Gastrocnemius medialis (tissue), 4 donors: Measurements from ENCODE around the gene DEPP1. TPM values are rescaled to one million over a fixed set of nuclear protein-coding genes. Genes with fewer than 3 reads are reported as not detected.

Experiments
- ATAC-seq, 2 donors: fragments of 150-250 bp; one replicate each; pipeline ENCODE4 v1.9.1; 2016
- DNase-seq, 2 donors: peaks; one replicate each; pipeline ENCODE4 v3.0.0-alpha.2; 2019
- H3K27ac ChIP-seq, 4 donors: fragments of 200-600 bp; sonication (generic); 1 replicate in 1 of 4; 2 replicates in 3 of 4; pipeline ENCODE4 v1.5.1; 2016 to 2018; ENCODE audit warnings: mild to moderate bottlenecking in 2 of 4, moderate library complexity in 1 of 4
- H3K27me3 ChIP-seq, 3 donors: fragments of 200-600 bp; sonication (generic) in 2 of 3; 1 replicate in 1 of 3; 2 replicates in 2 of 3; pipeline versions ENCODE4 v1.5.1 to v1.6.0; 2016 to 2019; ENCODE audit warnings: mild to moderate bottlenecking in 1 of 3, moderate library complexity in 1 of 3
- H3K36me3 ChIP-seq, 2 donors: fragments of 200-600 bp; sonication (generic) in 1 of 2; one replicate each; pipeline ENCODE4 v1.5.1; 2017 to 2018
- H3K4me1 ChIP-seq, 2 donors: fragments of 200-600 bp; sonication (generic) in 1 of 2; one replicate each; pipeline ENCODE4 v1.5.1; 2016 to 2017; ENCODE audit warnings: mild to moderate bottlenecking in 2 of 2
- H3K4me3 ChIP-seq, 4 donors: fragments of 200-600 bp; sonication (generic) in 3 of 4; 1 replicate in 1 of 4; 2 replicates in 3 of 4; pipeline ENCODE4 v1.5.1; 2016 to 2019; ENCODE audit warnings: mild to moderate bottlenecking in 2 of 4
- H3K9me3 ChIP-seq, 3 donors: fragments of 200-600 bp; sonication (generic) in 2 of 3; 1 replicate in 1 of 3; 2 replicates in 2 of 3; pipeline ENCODE4 v1.5.1; 2016 to 2019
- POLR2A ChIP-seq, 2 donors: fragments of 450-650 bp; IDR thresholded peaks; one replicate each; pipeline ENCODE4 v1.6.1; 2017; ENCODE audit warnings: antibody characterized with exemption in 2 of 2, mild to moderate bottlenecking in 2 of 2, moderate library complexity in 2 of 2
- in situ Hi-C, 4 donors: fragments of 200-750 bp; cut with MboI; loops; one replicate each; pipeline versions ENCODE4 v1.15.0 to v1.8.0; 2017; ENCODE audit warnings: low sequenced_read_pairs in 4 of 4
- intact Hi-C: fragments of 100-400 bp; cut with DNase I; formaldehyde crosslinking; loops from one replicate; pipeline ENCODE4 v1.15.1; 2023; ENCODE audit warnings: low total_unique reads
- total RNA-seq, 4 donors: library from RNA; depleted of rRNA; stranded (reverse); fragments of >200 nt; gene quantifications; one replicate each; pipeline versions ENCODE4 v1.1.0 to v1.2.3, GENCODE V29; 2016
- TF ChIP-seq, protein P1 (sequence below), 5 experiments: fragments of 450-650 bp in 3 of 5; fragments of 200-600 bp in 2 of 5; sonication (generic) in 2 of 5; IDR thresholded peaks in 4 of 5; conservative IDR thresholded peaks in 1 of 5; 1 replicate in 4 of 5; 2 replicates in 1 of 5; pipeline ENCODE4 v1.5.1; 2016 to 2019; ENCODE audit warnings: antibody characterized with exemption in 5 of 5, mild to moderate bottlenecking in 3 of 5, moderate library complexity in 3 of 5

The DEPP1 gene
- total RNA-seq, 4 donors from 2014 or later, result 83.4 to 331 (median 120) TPM

DNA sequence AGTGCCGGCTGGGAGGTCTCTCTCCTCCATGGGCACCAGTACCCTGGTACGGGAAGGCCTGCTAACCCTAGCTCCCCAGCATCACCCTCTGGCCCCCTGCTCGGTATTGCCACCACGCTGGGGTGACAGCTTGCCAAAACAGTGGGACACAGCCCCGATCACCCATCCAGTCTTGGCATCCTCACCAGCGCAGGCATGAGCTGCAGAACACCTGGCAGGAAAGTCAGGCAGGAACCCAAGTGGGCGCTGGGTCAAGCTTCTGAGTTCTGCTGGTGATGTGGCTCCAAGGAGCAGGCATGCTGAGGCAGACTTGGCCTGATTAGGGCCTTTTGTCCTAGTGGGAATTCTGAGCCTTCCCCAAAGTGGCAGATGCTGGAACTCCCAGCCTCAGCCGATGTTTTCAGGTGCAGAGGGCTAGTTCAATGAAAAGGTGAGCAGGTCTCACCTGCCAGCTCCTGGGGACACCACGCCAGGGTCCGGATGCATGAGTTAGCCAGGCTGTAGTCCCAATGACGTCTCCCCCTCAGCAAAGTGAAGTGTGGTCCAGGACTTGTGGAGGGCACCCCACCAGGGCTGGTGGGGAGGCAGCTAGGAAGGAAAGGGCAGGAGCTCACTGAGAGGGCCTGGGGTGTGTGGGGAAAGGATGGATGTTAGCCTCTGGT, 13.6 kb upstream of the DEPP1 start:
- no peak for TF ChIP-seq POLR2A (IDR thresholded peaks at IDR 0.05)
- TF ChIP-seq, protein P1, sequence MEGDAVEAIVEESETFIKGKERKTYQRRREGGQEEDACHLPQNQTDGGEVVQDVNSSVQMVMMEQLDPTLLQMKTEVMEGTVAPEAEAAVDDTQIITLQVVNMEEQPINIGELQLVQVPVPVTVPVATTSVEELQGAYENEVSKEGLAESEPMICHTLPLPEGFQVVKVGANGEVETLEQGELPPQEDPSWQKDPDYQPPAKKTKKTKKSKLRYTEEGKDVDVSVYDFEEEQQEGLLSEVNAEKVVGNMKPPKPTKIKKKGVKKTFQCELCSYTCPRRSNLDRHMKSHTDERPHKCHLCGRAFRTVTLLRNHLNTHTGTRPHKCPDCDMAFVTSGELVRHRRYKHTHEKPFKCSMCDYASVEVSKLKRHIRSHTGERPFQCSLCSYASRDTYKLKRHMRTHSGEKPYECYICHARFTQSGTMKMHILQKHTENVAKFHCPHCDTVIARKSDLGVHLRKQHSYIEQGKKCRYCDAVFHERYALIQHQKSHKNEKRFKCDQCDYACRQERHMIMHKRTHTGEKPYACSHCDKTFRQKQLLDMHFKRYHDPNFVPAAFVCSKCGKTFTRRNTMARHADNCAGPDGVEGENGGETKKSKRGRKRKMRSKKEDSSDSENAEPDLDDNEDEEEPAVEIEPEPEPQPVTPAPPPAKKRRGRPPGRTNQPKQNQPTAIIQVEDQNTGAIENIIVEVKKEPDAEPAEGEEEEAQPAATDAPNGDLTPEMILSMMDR (IDR thresholded peaks at IDR 0.05 in 4 of 5, conservative IDR thresholded peaks at IDR 0.05 in 1 of 5), result no peak
- intact Hi-C loops (loop anchor here (10.0 kb wide), 1 partner anchor 433 kb away; no protein-coding TSS in a partner anchor), in situ Hi-C loops (loop anchor here in 2 of 4 donors (25.0 kb wide), 2 partner anchors 1020 to 1580 kb away; partner anchors contain the start of gene HNRNPF (in 2 of the 2))
- Histone ChIP-seq H3K36me3 (no peaks in the 10 kb centered on the region), H3K27me3 (no peaks in the 10 kb centered on the region), H3K9me3 (no peaks in the 10 kb centered on the region), H3K4me1 (peaks cover 56 to 64% of the 10 kb centered on the region in 2 donors), H3K4me3 (no peak overlapping the region), H3K27ac (peak overlapping the region; percentile 22 to 72 (median 44))
- no peak for ATAC-seq
- DNase-seq, result peak in 1 of 2 donors; percentile 35

- Histone ChIP-seq H3K9me3 (no peaks in the 10 kb centered on the region), H3K4me1 (peaks cover 50 to 60% of the 10 kb centered on the region in 2 donors), H3K27me3 (no peaks in the 10 kb centered on the region), H3K36me3 (no peaks in the 10 kb centered on the region), H3K4me3 (no peak overlapping the region), H3K27ac (peak overlapping the region in 3 of 4 donors; percentile 22 to 72 (median 43))
- in situ Hi-C loops (loop anchor here in 2 of 4 donors (25.0 kb wide), 2 partner anchors 1021 to 1579 kb away; partner anchors contain the start of gene HNRNPF (in 2 of the 2)), intact Hi-C loops (loop anchor here (10.0 kb wide), 1 partner anchor 433 kb away; no protein-coding TSS in a partner anchor)
- TF ChIP-seq POLR2A (IDR thresholded peaks at IDR 0.05), result no peak
- TF ChIP-seq, protein P1 (IDR thresholded peaks at IDR 0.05 in 4 of 5, conservative IDR thresholded peaks at IDR 0.05 in 1 of 5), result no peak
- DNase-seq (no peak), ATAC-seq (no peak)
These were observed 13.0 kb upstream of the DEPP1 start for GRCh38 chr10:44991571-44991970.

DNA sequence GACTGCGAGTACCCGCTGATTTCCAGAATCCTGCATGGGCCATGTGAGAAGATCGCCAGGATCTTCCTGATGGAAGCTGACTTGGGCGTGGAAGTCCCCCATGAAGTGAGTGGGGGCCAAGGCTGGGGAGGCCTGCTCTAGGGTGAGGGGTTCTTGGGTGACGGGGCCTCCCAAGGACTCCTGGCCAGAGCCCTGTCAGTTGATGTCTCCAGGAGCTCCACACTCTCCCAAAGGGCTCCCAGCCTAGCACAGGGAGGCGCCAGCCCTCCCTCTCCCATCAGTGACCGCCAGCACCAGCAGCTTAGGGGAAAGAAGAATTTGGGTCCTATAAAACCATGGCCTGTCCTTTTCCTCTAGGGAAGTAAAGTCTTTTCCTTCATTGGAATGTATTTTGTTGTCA, 12.4 kb upstream of the DEPP1 start:
- Histone ChIP-seq H3K36me3 (no peaks in the 10 kb centered on the region), H3K9me3 (no peaks in the 10 kb centered on the region), H3K27ac (peak overlapping the region; percentile 22 to 72 (median 37)), H3K27me3 (no peaks in the 10 kb centered on the region), H3K4me3 (no peak overlapping the region), H3K4me1 (peaks cover 44 to 53% of the 10 kb centered on the region in 2 donors)
- in situ Hi-C loops (loop anchor here in 2 of 4 donors (25.0 kb wide), 2 partner anchors 1021 to 1579 kb away; partner anchors contain the start of gene HNRNPF (in 2 of the 2)), intact Hi-C loops (loop anchor here (10.0 kb wide), 1 partner anchor 434 kb away; no protein-coding TSS in a partner anchor)
- no peak for ATAC-seq
- no peak for TF ChIP-seq POLR2A (IDR thresholded peaks at IDR 0.05)
- TF ChIP-seq, protein P1 (IDR thresholded peaks at IDR 0.05 in 4 of 5, conservative IDR thresholded peaks at IDR 0.05 in 1 of 5), result no peak
- DNase-seq, result no peak

DNA sequence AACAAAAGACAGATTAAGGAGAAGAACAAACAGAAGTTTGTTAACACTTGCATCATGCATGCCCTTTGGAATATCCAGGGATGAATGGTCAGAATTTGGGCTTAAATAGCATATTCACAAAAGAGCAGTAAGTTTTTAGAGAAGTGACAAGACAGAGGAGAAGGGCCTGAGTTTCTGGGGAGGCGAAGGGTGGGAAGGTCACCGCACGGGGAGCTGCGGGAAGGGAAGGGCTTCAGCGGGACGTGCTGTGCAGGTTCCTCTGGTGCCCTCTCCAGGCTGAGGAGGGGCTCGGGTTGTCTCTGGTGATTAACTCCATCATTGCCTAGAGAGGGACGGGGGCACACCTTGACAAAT, 11.7 kb upstream of the DEPP1 start:
- peaks cover 37 to 47% of the 10 kb centered on the region in 2 donors for H3K4me1 ChIP-seq
- intact Hi-C loops, result loop anchor here (10.0 kb wide), 1 partner anchor 435 kb away; no protein-coding TSS in a partner anchor
- DNase-seq, result no peak
- H3K9me3 ChIP-seq, result no peaks in the 10 kb centered on the region
- no peaks in the 10 kb centered on the region for H3K27me3 ChIP-seq
- in situ Hi-C loops, result loop anchor here in 2 of 4 donors (25.0 kb wide), 2 partner anchors 1022 to 1578 kb away; partner anchors contain the start of gene HNRNPF (in 2 of the 2)
- peak overlapping the region in 3 of 4 donors; percentile 22 to 72 (median 43) for H3K27ac ChIP-seq
- TF ChIP-seq, protein P1 (IDR thresholded peaks at IDR 0.05 in 4 of 5, conservative IDR thresholded peaks at IDR 0.05 in 1 of 5), result peak in 1 of 5 experiments; percentile 32
- TF ChIP-seq POLR2A (IDR thresholded peaks at IDR 0.05), result no peak
- H3K4me3 ChIP-seq, result no peak overlapping the region
- no peak for ATAC-seq
- peaks cover 0 to 3% of the 10 kb centered on the region in 2 donors for H3K36me3 ChIP-seq
